ENCODE results near the gene DYNC2LI1. TPM values are rescaled to one million over a fixed set of nuclear protein-coding genes. Genes with fewer than 3 reads are reported as not detected.

Gene DYNC2LI1
- polyA plus RNA-seq, 1 experiment, result 23.3 TPM

DNA sequence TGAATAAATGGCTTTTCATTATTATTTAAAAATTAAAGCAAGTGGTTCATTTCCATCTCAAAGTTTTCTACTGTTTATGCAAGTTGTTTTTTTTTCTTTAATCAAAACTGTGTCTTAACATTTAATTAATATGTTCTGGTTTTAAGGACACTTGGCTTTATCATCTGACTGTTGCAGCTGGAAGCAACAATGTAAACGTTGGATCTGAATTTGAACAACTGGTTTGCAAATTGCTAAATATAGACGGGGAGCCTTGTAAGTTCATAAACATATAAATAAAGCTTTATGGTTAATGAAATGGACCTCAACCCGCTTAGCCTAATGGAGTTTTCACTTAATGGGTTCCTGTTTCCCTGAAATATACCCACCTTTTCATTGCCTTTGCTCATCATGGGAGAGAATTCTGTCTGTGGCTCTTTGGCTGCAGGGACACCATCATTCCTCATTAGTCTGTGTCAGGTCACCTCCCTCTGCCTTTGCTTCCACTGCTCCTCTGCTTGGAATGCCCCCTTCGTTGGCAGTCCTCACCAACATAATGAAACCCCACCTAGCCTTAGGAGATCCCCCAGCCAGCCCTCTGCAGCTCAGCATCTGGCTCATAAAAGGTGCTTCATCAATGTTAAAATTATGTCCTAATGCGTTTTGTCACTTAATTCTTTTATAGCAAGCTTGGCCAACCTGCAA lies 44.2 kb upstream of the DYNC2LI1 start:
- TF ChIP-seq, protein P1, sequence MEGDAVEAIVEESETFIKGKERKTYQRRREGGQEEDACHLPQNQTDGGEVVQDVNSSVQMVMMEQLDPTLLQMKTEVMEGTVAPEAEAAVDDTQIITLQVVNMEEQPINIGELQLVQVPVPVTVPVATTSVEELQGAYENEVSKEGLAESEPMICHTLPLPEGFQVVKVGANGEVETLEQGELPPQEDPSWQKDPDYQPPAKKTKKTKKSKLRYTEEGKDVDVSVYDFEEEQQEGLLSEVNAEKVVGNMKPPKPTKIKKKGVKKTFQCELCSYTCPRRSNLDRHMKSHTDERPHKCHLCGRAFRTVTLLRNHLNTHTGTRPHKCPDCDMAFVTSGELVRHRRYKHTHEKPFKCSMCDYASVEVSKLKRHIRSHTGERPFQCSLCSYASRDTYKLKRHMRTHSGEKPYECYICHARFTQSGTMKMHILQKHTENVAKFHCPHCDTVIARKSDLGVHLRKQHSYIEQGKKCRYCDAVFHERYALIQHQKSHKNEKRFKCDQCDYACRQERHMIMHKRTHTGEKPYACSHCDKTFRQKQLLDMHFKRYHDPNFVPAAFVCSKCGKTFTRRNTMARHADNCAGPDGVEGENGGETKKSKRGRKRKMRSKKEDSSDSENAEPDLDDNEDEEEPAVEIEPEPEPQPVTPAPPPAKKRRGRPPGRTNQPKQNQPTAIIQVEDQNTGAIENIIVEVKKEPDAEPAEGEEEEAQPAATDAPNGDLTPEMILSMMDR (IDR thresholded peaks at IDR 0.05; ENCODE audit: low read depth, low read length), result no peak
- POLR2A ChIA-PET, result no interaction called here

DNA sequence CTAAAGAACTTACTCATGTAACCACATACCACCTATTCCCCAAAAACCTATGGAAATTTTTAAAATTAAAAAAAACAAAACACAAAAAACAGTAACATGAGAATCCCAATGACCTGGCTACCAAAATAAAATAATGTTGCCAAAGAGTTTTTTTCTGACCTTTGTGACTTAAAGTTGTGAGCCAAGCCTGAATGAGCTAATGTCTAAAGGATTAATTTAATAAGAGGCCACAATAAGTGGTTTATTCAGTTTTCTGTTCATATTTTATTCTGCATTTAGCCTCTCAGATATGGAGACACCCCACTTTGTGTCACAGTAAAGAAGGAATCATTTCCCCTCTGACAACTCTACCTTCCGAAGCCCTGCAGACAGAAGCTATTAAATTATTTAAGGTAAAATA lies 42.6 kb upstream of the DYNC2LI1 start:
- Histone ChIP-seq H3K9me3 (ENCODE audit: control insufficient read depth, insufficient read depth, low read length) (no peaks in the 10 kb centered on the region), H3K27ac (ENCODE audit: low read depth, low read length) (no peak overlapping the region), H3K27me3 (ENCODE audit: control insufficient read depth, insufficient read depth, low read length) (no peaks in the 10 kb centered on the region), H3K4me3 (ENCODE audit: low read depth, low read length) (no peak overlapping the region)
- ChIA-PET CTCF (no interaction called here), POLR2A (no interaction called here)
- DNase-seq (ENCODE audit: low read depth, low spot score), result no peak
- TF ChIP-seq, protein P1 (IDR thresholded peaks at IDR 0.05; ENCODE audit: low read depth, low read length), result no peak

More for the DNA sequence above, 44.2 kb upstream of the DYNC2LI1 start:
- H3K27ac ChIP-seq (ENCODE audit: low read depth, low read length), result no peak overlapping the region
- DNase-seq (ENCODE audit: low read depth, low spot score), result no peak
- H3K9me3 ChIP-seq (ENCODE audit: control insufficient read depth, insufficient read depth, low read length), result no peaks in the 10 kb centered on the region
- no peaks in the 10 kb centered on the region for H3K27me3 ChIP-seq (ENCODE audit: control insufficient read depth, insufficient read depth, low read length)
- CTCF ChIA-PET, result no interaction called here
- H3K4me3 ChIP-seq (ENCODE audit: low read depth, low read length), result no peak overlapping the region

DNA sequence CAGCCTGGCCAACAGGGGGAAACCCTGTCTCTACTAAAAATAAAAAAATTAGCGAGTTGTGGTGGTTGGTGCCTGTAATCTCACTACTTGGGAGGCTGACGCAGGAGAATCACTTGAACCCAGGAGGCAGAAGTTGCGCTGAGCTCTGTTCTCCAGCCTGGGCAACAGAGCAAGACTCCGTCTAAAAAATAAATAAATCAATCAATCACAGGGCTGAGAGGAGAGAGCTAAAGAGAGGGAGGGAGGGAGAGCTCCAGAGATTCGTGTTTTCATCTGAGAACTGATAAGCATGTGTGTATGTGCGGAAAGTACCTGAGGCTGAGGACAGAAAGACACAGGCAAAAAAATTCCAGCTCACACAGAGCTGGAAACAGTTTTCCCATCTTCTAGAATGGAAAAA lies 37.2 kb upstream of the DYNC2LI1 start:
- Histone ChIP-seq H3K9me3 (ENCODE audit: control insufficient read depth, insufficient read depth, low read length) (no peaks in the 10 kb centered on the region), H3K27ac (ENCODE audit: low read depth, low read length) (no peak overlapping the region), H3K27me3 (ENCODE audit: control insufficient read depth, insufficient read depth, low read length) (no peaks in the 10 kb centered on the region), H3K4me3 (ENCODE audit: low read depth, low read length) (no peak overlapping the region)
- ChIA-PET CTCF (no interaction called here), POLR2A (no interaction called here)
- TF ChIP-seq, protein P1 (IDR thresholded peaks at IDR 0.05; ENCODE audit: low read depth, low read length), result no peak
- no peak for DNase-seq (ENCODE audit: low read depth, low spot score)

DNA sequence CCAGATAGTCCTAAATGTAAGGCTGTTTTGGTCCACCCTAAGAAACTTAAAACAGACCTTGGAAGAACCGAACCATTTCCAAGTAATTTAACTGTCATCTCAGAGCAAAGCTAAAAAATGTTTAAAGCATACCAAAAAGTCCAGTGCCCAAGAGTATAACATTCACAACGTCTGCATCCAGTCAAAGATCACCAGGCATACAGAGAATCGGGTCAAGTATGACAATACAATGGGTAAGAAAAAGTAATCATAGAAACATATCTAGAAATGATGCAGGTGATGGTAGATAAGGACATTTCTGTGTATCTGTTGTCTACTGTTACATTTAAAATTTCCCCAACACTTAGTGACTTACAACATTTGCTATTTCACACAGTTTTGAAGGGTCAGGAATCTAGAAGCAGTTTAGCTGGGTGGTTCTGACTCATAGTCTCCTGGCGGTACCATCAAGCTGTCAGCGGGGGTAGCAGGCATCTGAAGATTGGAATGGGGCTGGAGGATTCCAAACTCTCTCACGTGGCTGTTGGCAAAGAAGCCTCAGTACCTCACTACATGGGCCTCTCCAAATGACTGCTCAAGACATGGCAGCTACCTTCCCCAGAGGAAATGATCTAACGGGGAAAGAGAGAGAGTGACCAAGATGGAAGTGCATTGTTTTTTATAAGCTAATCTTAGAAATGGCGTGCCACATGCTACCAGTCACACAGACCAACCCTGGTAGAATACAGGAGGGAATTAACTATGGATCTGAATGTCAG lies 36.6 kb upstream of the DYNC2LI1 start:
- POLR2A ChIA-PET, result no interaction called here
- H3K27me3 ChIP-seq (ENCODE audit: control insufficient read depth, insufficient read depth, low read length), result no peaks in the 10 kb centered on the region
- TF ChIP-seq, protein P1 (IDR thresholded peaks at IDR 0.05; ENCODE audit: low read depth, low read length), result no peak
- no peaks in the 10 kb centered on the region for H3K9me3 ChIP-seq (ENCODE audit: control insufficient read depth, insufficient read depth, low read length)
- H3K4me3 ChIP-seq (ENCODE audit: low read depth, low read length), result no peak overlapping the region
- peak; percentile 53 for DNase-seq (ENCODE audit: low read depth, low spot score)
- CTCF ChIA-PET, result no interaction called here
- peak overlapping the region; percentile 53 for H3K27ac ChIP-seq (ENCODE audit: low read depth, low read length)

DNA sequence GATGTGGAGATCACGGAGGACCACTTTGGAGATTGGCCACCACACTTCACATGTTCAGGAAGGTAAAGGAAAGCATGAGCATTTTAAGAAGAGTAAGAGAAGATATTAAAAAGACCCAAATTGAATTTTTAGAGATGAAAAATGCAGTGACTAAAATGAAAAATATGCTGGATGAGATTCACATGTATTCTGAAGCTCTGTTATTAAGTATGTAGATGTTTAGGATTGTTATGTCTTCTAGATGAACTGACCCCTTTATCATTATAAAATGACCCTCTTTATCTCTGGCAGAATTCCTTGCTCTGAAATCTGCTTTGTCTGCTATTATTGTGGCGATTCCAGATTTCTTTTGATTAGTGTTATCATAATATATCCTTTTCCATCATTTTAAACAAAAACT lies 36.0 kb upstream of the DYNC2LI1 start:
- no peak overlapping the region for H3K4me3 ChIP-seq (ENCODE audit: low read depth, low read length)
- H3K9me3 ChIP-seq (ENCODE audit: control insufficient read depth, insufficient read depth, low read length), result no peaks in the 10 kb centered on the region
- H3K27ac ChIP-seq (ENCODE audit: low read depth, low read length), result peak overlapping the region; percentile 53
- no peaks in the 10 kb centered on the region for H3K27me3 ChIP-seq (ENCODE audit: control insufficient read depth, insufficient read depth, low read length)
- TF ChIP-seq, protein P1 (IDR thresholded peaks at IDR 0.05; ENCODE audit: low read depth, low read length), result no peak
- no peak for DNase-seq (ENCODE audit: low read depth, low spot score)
- ChIA-PET POLR2A (no interaction called here), CTCF (interaction anchor here (0.7 kb wide), 1 partner anchor 132 kb away, joined by 3 read pairs; no protein-coding TSS in a partner anchor)

Measured in AG04450 (cell line).